ENCODE results near the gene SDHD. TPM values are rescaled to one million over a fixed set of nuclear protein-coding genes. Genes with fewer than 3 reads are reported as not detected.

SDHD gene
- polyA plus RNA-seq, 3 donors: 60.4 to 270 (median 270) TPM

DNA sequence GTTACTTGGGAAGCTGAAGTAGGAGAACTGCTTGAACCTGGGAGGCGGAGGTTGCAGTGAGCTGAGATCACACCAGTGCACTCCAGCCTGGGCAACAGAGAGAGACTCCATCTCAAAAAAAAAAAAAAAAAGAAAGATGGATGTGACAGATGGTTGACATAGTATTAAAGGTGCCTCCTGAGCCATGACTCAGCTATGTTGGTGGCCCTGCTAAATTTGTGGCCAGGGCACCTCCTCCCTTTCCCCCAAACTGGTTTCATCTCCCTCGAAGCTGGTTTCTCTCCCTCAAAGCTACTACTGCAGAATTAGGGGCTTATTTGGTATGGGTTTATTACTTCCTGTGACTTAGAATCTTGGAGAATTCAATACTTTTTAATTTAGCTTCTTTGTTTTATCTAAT is 31.5 kb downstream of the SDHD start:
- Histone ChIP-seq H3K4me1 (ENCODE audit: control insufficient read depth in 1 of 2, insufficient read depth in 2 of 2, low read length in 2 of 2) (peaks cover 28 to 29% of the 10 kb centered on the region in 2 donors), H3K4me3 (replicated peaks in 1 of 3; ENCODE audit: low read depth in 2 of 3, low read length in 3 of 3) (no peak overlapping the region), H2AFZ (ENCODE audit: insufficient read depth, low read depth, low read length, poor library complexity, severe bottlenecking) (no peak overlapping the region), H3K36me3 (replicated peaks in 1 of 2; ENCODE audit: control insufficient read depth in 1 of 2, insufficient read depth in 2 of 2, low read length in 2 of 2) (no peaks in the 10 kb centered on the region), H3K27me3 (ENCODE audit: control insufficient read depth in 2 of 2, insufficient read depth in 2 of 2, low read length in 2 of 2) (no peaks in the 10 kb centered on the region), H3K79me2 (ENCODE audit: insufficient read depth, low read length) (no peaks in the 10 kb centered on the region), H4K20me1 (ENCODE audit: insufficient read depth, low read length) (no peaks in the 10 kb centered on the region), H3K4me2 (replicated peaks; ENCODE audit: extremely low read depth, low read length, poor library complexity, severe bottlenecking) (no peak overlapping the region), H3K27ac (ENCODE audit: low read depth in 1 of 2, low read length in 2 of 2) (no peak overlapping the region), H3K9me3 (replicated peaks in 1 of 2; ENCODE audit: control insufficient read depth in 1 of 2, insufficient read depth in 1 of 2, low read length in 2 of 2) (no peaks in the 10 kb centered on the region), H3K9ac (ENCODE audit: insufficient read depth, low read length, poor library complexity, severe bottlenecking) (no peak overlapping the region)
- H3K9me3 Mint-ChIP-seq: peaks cover 0 to 2% (median 0%) of the 10 kb centered on the region in 7 donors
- TF ChIP-seq, protein P1, sequence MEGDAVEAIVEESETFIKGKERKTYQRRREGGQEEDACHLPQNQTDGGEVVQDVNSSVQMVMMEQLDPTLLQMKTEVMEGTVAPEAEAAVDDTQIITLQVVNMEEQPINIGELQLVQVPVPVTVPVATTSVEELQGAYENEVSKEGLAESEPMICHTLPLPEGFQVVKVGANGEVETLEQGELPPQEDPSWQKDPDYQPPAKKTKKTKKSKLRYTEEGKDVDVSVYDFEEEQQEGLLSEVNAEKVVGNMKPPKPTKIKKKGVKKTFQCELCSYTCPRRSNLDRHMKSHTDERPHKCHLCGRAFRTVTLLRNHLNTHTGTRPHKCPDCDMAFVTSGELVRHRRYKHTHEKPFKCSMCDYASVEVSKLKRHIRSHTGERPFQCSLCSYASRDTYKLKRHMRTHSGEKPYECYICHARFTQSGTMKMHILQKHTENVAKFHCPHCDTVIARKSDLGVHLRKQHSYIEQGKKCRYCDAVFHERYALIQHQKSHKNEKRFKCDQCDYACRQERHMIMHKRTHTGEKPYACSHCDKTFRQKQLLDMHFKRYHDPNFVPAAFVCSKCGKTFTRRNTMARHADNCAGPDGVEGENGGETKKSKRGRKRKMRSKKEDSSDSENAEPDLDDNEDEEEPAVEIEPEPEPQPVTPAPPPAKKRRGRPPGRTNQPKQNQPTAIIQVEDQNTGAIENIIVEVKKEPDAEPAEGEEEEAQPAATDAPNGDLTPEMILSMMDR (IDR thresholded peaks at IDR 0.05): no peak
- peak overlapping the region in 1 of 7 donors; percentile 25 for H3K27ac Mint-ChIP-seq
- intact Hi-C loops (cut with micrococcal nuclease): loop anchor here in 1 of 2 donors (10.0 kb wide), 1 partner anchor 167 kb away; no protein-coding TSS in a partner anchor
- H3K4me1 Mint-ChIP-seq: peaks cover 37% of the 10 kb centered on the region
- WGBS (ENCODE audit: insufficient coverage): no CpG with 5 or more reads among the region's 2 CpGs
- no peak overlapping the region for H3K4me3 Mint-ChIP-seq
- peaks cover 0 to 2% (median 0%) of the 10 kb centered on the region in 3 donors for H3K27me3 Mint-ChIP-seq (ENCODE audit: low read depth in 3 of 3)
- DNase-seq: no peak
- peaks cover 3 to 8% of the 10 kb centered on the region in 2 donors for H3K36me3 Mint-ChIP-seq

DNA sequence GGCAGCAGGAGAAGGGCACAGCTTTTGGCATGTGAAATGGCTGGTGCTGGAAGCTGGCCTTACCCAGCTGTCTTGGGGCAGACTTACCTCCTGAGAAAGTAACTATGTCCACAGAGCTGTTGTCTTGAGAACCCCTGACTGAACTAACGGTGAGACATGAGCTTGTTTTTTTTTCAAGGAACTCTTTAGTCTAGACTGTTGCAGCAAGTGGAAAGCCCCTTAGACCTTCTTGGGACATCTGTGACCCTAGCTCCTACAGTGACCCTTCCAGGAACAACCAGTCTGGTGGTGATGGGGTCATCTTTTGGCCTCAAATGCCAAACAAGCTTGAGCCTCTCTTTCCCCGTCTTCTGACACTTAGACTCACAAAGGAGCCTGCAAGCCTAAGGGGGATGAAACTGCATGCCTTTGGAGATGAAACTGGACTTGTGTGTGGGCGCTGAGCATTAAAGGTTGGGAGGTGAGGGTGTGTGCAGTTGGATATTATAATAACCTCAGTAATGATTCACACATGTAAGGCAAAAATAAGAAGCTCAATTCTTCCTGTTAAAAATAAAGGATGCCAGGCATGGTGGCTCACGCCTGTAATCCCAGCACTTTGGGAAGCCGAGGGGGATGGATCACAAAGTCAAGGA is 35.4 kb downstream of the SDHD start:
- Histone ChIP-seq H3K4me2 (replicated peaks; ENCODE audit: extremely low read depth, low read length, poor library complexity, severe bottlenecking) (no peak overlapping the region), H3K36me3 (replicated peaks in 1 of 2; ENCODE audit: control insufficient read depth in 1 of 2, insufficient read depth in 2 of 2, low read length in 2 of 2) (no peaks in the 10 kb centered on the region), H3K4me3 (replicated peaks in 1 of 3; ENCODE audit: low read depth in 2 of 3, low read length in 3 of 3) (no peak overlapping the region), H2AFZ (ENCODE audit: insufficient read depth, low read depth, low read length, poor library complexity, severe bottlenecking) (no peak overlapping the region), H3K4me1 (ENCODE audit: control insufficient read depth in 1 of 2, insufficient read depth in 2 of 2, low read length in 2 of 2) (peaks cover 22 to 29% of the 10 kb centered on the region in 2 donors), H3K79me2 (ENCODE audit: insufficient read depth, low read length) (no peaks in the 10 kb centered on the region), H3K9me3 (replicated peaks in 1 of 2; ENCODE audit: control insufficient read depth in 1 of 2, insufficient read depth in 1 of 2, low read length in 2 of 2) (no peaks in the 10 kb centered on the region), H4K20me1 (ENCODE audit: insufficient read depth, low read length) (no peaks in the 10 kb centered on the region), H3K27me3 (ENCODE audit: control insufficient read depth in 2 of 2, insufficient read depth in 2 of 2, low read length in 2 of 2) (no peaks in the 10 kb centered on the region), H3K9ac (ENCODE audit: insufficient read depth, low read length, poor library complexity, severe bottlenecking) (no peak overlapping the region), H3K27ac (ENCODE audit: low read depth in 1 of 2, low read length in 2 of 2) (no peak overlapping the region)
- no peak overlapping the region for H3K4me3 Mint-ChIP-seq
- H3K27me3 Mint-ChIP-seq (ENCODE audit: low read depth in 3 of 3): no peaks in the 10 kb centered on the region
- intact Hi-C loops (cut with micrococcal nuclease): loop anchor here (5.0 kb wide), 1 partner anchor 35 kb away; no protein-coding TSS in a partner anchor
- DNase-seq: peak in 2 of 3 donors; percentile 16 to 71
- peaks cover 0 to 2% (median 0%) of the 10 kb centered on the region in 7 donors for H3K9me3 Mint-ChIP-seq
- TF ChIP-seq, protein P1 (IDR thresholded peaks at IDR 0.05): no peak
- H3K36me3 Mint-ChIP-seq: peaks cover 3 to 8% of the 10 kb centered on the region in 2 donors
- WGBS (ENCODE audit: insufficient coverage): no CpG with 5 or more reads among the region's 5 CpGs
- H3K4me1 Mint-ChIP-seq: peaks cover 28% of the 10 kb centered on the region
- peak overlapping the region in 4 of 7 donors; percentile 8 to 94 (median 65) for H3K27ac Mint-ChIP-seq
